OCI-LY3 (cell line): Measurements from ENCODE around the gene RDX.
"Not testable (repeated sequence)": the region's sequence is repeated elsewhere in the genome, so short reads cannot be mapped to it uniquely, and the experiment has no call there.

Source experiments
- H2AFZ ChIP-seq: fragments of 200-600, 300-600 bp; shearing (Covaris generic); 2 replicates; pipeline ENCODE4 v1.6.0; 2014; ENCODE audit warnings: antibody characterized with exemption, low read depth, low read length
- H3K27ac ChIP-seq: fragments of 200-600, 300-600 bp; sonication (generic); 2 replicates; pipeline ENCODE4 v1.5.1; 2014; ENCODE audit warnings: mild to moderate bottlenecking, low read length, moderate library complexity, mixed read lengths
- H3K27me3 ChIP-seq: fragments of 200-600, 300-600 bp; sonication (generic); 2 replicates; pipeline ENCODE4 v1.6.1; 2014; ENCODE audit warnings: low read depth, low read length, mixed read lengths
- H3K36me3 ChIP-seq: fragments of 200-600, 300-600 bp; sonication (generic); replicated peaks from 2 replicates; pipeline ENCODE3; 2014; ENCODE audit warnings: low read depth, low read length, mixed read lengths
- H3K4me1 ChIP-seq: fragments of 300-600, 200-600 bp; sonication (generic); 2 replicates; pipeline ENCODE4 v1.6.1; 2014; ENCODE audit warnings: low read length, mixed read lengths
- H3K4me2 ChIP-seq: fragments of 200-600, 300-600 bp; sonication (generic); 2 replicates; pipeline ENCODE4 v1.6.1; 2014; ENCODE audit warnings: low read length, mixed read lengths
- H3K4me3 ChIP-seq: fragments of 300-600, 200-600 bp; sonication (generic); 2 replicates; pipeline ENCODE4 v1.5.1; 2014; ENCODE audit warnings: antibody characterized with exemption, mild to moderate bottlenecking, low read length, moderate library complexity
- H3K79me2 ChIP-seq: fragments of 300-600, 200-600 bp; shearing (Covaris generic); 2 replicates; pipeline ENCODE4 v1.6.1; 2014; ENCODE audit warnings: mild to moderate bottlenecking, low read length, mixed read lengths
- H3K9ac ChIP-seq: fragments of 300-600, 200-600 bp; shearing (Covaris generic); 2 replicates; pipeline ENCODE4 v1.6.0; 2014; ENCODE audit warnings: mild to moderate bottlenecking, low read length, moderate library complexity
- H3K9me3 ChIP-seq: fragments of 200-600, 300-600 bp; shearing (Covaris generic); 2 replicates; pipeline ENCODE4 v1.6.1; 2014; ENCODE audit warnings: low read length, mixed read lengths; ENCODE audit not compliant: insufficient read depth
- H4K20me1 ChIP-seq: fragments of 200-600, 300-600 bp; sonication (generic); 2 replicates; pipeline ENCODE4 v1.6.1; 2016; ENCODE audit warnings: low read length, mixed read lengths; ENCODE audit not compliant: insufficient read depth
- CTCF ChIP-seq: fragments of 200-600, 300-600 bp; sonication (generic); IDR thresholded peaks from 2 replicates; pipeline ENCODE4 v1.5.1; 2014; ENCODE audit warnings: antibody characterized with exemption, low read length, low read depth
- EZH2phosphoT487 ChIP-seq: fragments of 200-600 bp; shearing (Covaris generic); IDR thresholded peaks from 2 replicates; pipeline ENCODE4 v1.6.1; 2018; ENCODE audit warnings: antibody characterized with exemption, mixed run types, low read depth

RDX gene

GRCh38 chr11:110283862-110284261 is 12.6 kb downstream of the RDX start:
- Histone ChIP-seq H4K20me1 (peaks cover 60% of the 10 kb centered on the region), H3K4me2 (no peak overlapping the region), H3K9ac (no peak overlapping the region), H3K36me3 (peaks cover 2% of the 10 kb centered on the region), H3K4me3 (no peak overlapping the region), H3K4me1 (peaks cover 15% of the 10 kb centered on the region), H3K27me3 (no peaks in the 10 kb centered on the region), H3K79me2 (peaks cover 92% of the 10 kb centered on the region), H3K9me3 (no peaks in the 10 kb centered on the region), H2AFZ (no peak overlapping the region), H3K27ac (no peak overlapping the region)
- no peak for TF ChIP-seq CTCF
- TF ChIP-seq EZH2phosphoT487: no peak

- not testable (repeated sequence) for H3K27me3 ChIP-seq, H3K4me1 ChIP-seq, H3K9ac ChIP-seq, H3K9me3 ChIP-seq, H3K4me3 ChIP-seq, H3K27ac ChIP-seq, H2AFZ ChIP-seq, H3K4me2 ChIP-seq
- peaks cover 18% of the 10 kb centered on the region for H3K36me3 ChIP-seq
- H4K20me1 ChIP-seq: peaks cover 37% of the 10 kb centered on the region
- peaks cover 65% of the 10 kb centered on the region for H3K79me2 ChIP-seq
Observed at GRCh38 chr11:110280595-110280994, 15.8 kb downstream of the RDX start.

- peaks cover 63% of the 10 kb centered on the region for H3K79me2 ChIP-seq
- H3K36me3 ChIP-seq: peaks cover 24% of the 10 kb centered on the region
Observed at GRCh38 chr11:110279881-110280280, 16.5 kb downstream of the RDX start.

GRCh38 chr11:110272919-110273318 is 23.5 kb downstream of the RDX start:
- no peak overlapping the region for H3K4me2 ChIP-seq
- TF ChIP-seq EZH2phosphoT487: no peak
- TF ChIP-seq CTCF: no peak
- H3K4me1 ChIP-seq: no peaks in the 10 kb centered on the region
- H3K9ac ChIP-seq: no peak overlapping the region
- H3K79me2 ChIP-seq: peaks cover 24% of the 10 kb centered on the region
- H3K27me3 ChIP-seq: no peaks in the 10 kb centered on the region
- no peak overlapping the region for H3K4me3 ChIP-seq
- peaks cover 20% of the 10 kb centered on the region; the same call in 1 of the 2 replicates for H4K20me1 ChIP-seq
- no peak overlapping the region for H2AFZ ChIP-seq
- no peaks in the 10 kb centered on the region for H3K9me3 ChIP-seq
- peaks cover 41% of the 10 kb centered on the region for H3K36me3 ChIP-seq
- no peak overlapping the region for H3K27ac ChIP-seq

More at GRCh38 chr11:110279881-110280280, 16.5 kb downstream of the RDX start:
- peaks cover 36% of the 10 kb centered on the region for H4K20me1 ChIP-seq
- H3K9me3 ChIP-seq: no peaks in the 10 kb centered on the region
- no peaks in the 10 kb centered on the region for H3K27me3 ChIP-seq
- no peak overlapping the region for H3K27ac ChIP-seq
- H2AFZ ChIP-seq: no peak overlapping the region
- no peak overlapping the region for H3K9ac ChIP-seq
- no peak overlapping the region for H3K4me3 ChIP-seq
- no peak overlapping the region for H3K4me2 ChIP-seq
- no peaks in the 10 kb centered on the region for H3K4me1 ChIP-seq
- TF ChIP-seq EZH2phosphoT487: no peak
- no peak for TF ChIP-seq CTCF

- no peak overlapping the region for H3K27ac ChIP-seq
- no peak overlapping the region for H2AFZ ChIP-seq
- no peak overlapping the region for H3K9ac ChIP-seq
- H3K27me3 ChIP-seq: no peaks in the 10 kb centered on the region
- H3K4me3 ChIP-seq: no peak overlapping the region
- H3K36me3 ChIP-seq: peaks cover 24% of the 10 kb centered on the region
- H3K4me2 ChIP-seq: no peak overlapping the region
- peaks cover 14% of the 10 kb centered on the region for H3K79me2 ChIP-seq
- no peak for TF ChIP-seq CTCF
- TF ChIP-seq EZH2phosphoT487: no peak
- H3K4me1 ChIP-seq: no peaks in the 10 kb centered on the region
- H4K20me1 ChIP-seq: peaks cover 14% of the 10 kb centered on the region; the same call in 1 of the 2 replicates
- H3K9me3 ChIP-seq: no peaks in the 10 kb centered on the region
Observed at GRCh38 chr11:110269996-110270395, 26.4 kb downstream of the RDX start.
